SU-DHL-6 (cell line): ENCODE data around the gene STAU1.
"Not testable (repeated sequence)": the region's sequence is repeated elsewhere in the genome, so short reads cannot be mapped to it uniquely, and the experiment has no call there.

Source experiments
- EZH2phosphoT487 ChIP-seq: fragments of 200-600 bp; sonication (generic), shearing (Covaris generic); conservative IDR thresholded peaks from 2 replicates; pipeline ENCODE4 v1.6.1; 2018; ENCODE audit warnings: mild to moderate bottlenecking, antibody characterized with exemption, low read length, moderate library complexity, mixed read lengths
- TF ChIP-seq, protein P1 (sequence below): fragments of 200-600 bp; sonication (generic); IDR thresholded peaks from one replicate; pipeline ENCODE4 v1.5.1; 2017; ENCODE audit warnings: antibody characterized with exemption, mild to moderate bottlenecking, low read length, moderate library complexity; ENCODE audit not compliant: insufficient read depth, poor library complexity, severe bottlenecking

GRCh38 chr20:49134797-49135196 is 53.3 kb downstream of the STAU1 start:
- not testable (repeated sequence) for TF ChIP-seq EZH2phosphoT487
- TF ChIP-seq, protein P1, sequence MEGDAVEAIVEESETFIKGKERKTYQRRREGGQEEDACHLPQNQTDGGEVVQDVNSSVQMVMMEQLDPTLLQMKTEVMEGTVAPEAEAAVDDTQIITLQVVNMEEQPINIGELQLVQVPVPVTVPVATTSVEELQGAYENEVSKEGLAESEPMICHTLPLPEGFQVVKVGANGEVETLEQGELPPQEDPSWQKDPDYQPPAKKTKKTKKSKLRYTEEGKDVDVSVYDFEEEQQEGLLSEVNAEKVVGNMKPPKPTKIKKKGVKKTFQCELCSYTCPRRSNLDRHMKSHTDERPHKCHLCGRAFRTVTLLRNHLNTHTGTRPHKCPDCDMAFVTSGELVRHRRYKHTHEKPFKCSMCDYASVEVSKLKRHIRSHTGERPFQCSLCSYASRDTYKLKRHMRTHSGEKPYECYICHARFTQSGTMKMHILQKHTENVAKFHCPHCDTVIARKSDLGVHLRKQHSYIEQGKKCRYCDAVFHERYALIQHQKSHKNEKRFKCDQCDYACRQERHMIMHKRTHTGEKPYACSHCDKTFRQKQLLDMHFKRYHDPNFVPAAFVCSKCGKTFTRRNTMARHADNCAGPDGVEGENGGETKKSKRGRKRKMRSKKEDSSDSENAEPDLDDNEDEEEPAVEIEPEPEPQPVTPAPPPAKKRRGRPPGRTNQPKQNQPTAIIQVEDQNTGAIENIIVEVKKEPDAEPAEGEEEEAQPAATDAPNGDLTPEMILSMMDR, result not testable (repeated sequence)
